ENCODE measurements around the gene OTX1.

GRCh38 chr2:63057249-63058143, 6.9 kb downstream of the OTX1 start:
- no peak for TF ChIP-seq EZH2 (IDR thresholded peaks at IDR 0.05; ENCODE audit: insufficient read depth, poor library complexity, severe bottlenecking)
- 0 out of 2 replicates have a peak, but pooled peaks have one; percentile 34 for TF ChIP-seq EZH2phosphoT487 (IDR thresholded peaks at IDR 0.05; ENCODE audit: insufficient read depth, low read depth)

Data from GM23248 (cell line).